Stimulated activated naive CD4-positive, alpha-beta T cell (primary cell): ENCODE measurements around the gene COMP.
"Not testable (repeated sequence)": the region's sequence is repeated elsewhere in the genome, so short reads cannot be mapped to it uniquely, and the experiment has no call there.

Experiments
- DNase-seq, 6 experiments: peaks; one replicate each; lab custom pipeline; 2025; lab: John Stamatoyannopoulos, UW

Gene COMP

DNA sequence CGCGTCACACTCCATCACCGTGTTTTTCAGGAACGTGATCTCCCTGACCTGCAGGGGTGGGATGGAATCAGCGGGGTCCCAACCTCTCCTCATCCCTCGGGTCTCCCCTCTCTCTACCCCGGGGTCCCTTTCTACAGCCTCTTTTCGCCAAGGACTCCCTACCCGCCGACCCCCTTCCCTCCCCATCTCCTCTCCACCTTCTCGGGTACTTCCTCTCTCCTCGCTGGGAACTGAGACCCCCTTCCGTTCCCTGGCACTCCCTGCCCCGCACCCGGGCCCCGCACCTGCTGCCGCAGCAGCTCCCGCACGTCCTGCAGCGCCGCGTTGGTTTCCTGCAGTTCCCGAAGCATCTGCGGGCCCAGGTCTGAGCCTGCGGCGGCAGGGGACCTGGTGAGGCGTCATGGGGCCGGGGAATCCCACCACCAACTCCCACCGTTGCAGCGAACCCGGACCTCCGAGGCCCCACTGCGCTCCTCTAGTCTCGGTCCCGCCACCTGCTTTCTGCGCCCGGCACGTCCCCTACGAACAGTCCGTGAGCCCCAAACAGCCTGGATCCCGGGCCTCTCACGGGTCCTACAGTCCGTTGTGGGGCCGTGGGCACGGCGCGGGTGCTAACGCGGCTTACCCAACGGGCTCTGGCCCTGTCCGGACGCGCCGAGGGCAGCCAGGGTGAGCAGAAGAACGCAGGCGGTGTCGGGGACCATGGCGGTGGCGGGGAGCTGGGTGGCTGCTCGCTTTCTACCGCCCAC lies at the start of gene COMP:
COMP (minus strand) TSS at position 740 of the 749 bp plus-strand sequence; CDS start at position 704, 36 bp downstream.
- DNase-seq: no peak

DNA sequence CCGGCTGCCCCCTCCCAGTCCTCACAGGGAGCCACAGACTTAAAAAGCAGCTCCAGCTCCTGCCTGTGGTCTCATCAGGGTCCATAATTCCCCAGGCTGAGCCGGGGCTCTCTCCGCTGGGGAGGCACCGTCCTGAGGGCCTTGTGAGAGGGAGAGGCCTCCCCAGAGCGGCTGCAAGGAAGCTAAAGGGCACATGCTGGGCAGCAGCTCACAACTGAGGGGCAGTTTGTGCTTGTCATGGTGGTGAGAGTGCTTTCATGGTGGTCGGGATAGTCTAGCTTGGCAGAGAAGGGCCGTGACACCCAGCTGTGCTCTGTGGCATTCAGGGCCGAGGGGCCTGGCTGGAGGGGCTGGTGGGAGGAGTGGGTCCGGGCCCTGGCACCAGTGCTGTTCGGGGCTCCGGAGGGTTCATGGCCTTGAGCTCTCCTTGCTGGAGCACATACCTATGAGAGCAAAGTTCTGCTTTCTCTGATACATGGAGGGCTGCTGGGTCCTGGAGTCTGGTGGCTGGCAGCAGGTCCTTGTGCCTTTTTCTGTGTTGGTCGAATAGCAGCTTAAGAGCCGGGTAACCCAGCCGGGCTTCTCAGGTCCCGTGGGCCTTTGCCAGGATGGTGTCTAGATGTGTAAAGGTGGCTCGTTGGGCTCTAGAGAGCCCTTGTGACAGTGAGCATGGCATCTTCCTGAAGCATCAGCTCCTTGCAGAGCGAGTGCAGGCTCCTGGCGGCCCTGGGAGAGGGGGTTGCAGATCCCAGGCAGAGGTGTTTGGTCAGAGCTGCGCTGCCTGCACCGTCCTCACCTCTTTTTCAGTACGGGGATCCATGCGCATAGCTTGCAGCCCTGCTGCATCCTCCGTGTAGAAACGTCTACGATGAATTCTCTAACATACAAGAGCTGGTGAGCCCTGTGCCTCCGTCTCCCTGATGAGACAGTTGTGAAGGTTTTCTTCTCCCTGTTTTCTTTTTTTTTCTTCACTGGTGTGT lies 49.5 kb upstream of the COMP start:
- DNase-seq: no peak

DNA sequence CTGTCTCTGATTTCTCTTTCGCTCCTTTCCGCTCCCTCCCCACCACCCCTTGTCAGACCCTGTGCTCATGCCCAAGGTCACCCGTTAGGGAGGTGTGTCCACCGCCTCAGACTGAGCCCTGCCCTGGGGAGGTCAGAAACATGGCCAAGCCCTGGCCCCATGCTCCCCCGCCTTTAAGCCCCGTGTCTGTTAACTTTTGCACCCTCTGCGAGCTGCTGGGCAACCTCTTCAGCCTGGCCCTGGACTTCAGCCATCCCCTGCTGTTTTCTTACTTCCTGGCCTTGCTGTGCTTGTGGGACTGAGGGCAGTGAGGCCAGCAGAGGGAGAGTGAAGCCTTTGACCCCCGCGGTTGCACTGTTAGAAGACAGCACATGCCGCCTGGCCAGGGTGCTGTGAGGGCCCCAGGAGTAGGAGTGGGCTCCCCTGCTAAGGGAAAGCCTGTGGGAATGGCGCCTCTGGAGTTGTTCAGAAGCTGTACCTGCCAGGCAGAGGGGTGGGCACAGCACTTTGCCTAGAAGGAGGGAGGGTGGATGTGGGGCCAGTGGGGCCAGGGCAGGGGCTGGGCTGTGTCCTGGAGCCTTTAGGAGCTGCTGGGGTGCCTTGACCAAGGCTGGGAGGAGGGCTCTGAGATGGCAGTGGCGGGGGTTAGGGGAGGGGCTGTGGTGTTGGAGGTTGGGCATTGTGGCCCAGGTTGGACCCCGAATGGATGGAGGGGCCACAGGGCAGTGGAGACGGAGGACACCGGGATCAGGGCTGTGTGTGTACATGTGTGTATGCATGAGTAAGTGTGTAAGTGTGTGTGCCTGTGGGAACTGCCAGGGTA lies 48.6 kb upstream of the COMP start:
- DNase-seq: no peak

DNA sequence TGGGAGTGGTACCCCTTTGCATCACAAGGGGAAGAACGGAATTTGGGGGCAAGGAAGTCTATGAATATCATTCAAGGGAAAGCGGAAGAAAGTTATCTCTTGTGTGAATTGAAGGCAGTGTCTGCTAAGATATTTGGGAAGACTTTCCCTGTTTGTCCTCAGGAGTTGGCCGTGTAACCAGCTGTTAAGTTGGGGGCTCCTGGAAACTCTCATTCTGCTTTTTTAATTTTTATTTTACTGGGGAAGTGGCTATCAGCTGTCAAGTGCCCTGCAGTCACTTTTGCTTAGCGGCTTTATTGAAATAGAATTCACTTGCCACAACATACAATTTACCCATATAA lies 43.5 kb upstream of the COMP start:
- no peak for DNase-seq

DNA sequence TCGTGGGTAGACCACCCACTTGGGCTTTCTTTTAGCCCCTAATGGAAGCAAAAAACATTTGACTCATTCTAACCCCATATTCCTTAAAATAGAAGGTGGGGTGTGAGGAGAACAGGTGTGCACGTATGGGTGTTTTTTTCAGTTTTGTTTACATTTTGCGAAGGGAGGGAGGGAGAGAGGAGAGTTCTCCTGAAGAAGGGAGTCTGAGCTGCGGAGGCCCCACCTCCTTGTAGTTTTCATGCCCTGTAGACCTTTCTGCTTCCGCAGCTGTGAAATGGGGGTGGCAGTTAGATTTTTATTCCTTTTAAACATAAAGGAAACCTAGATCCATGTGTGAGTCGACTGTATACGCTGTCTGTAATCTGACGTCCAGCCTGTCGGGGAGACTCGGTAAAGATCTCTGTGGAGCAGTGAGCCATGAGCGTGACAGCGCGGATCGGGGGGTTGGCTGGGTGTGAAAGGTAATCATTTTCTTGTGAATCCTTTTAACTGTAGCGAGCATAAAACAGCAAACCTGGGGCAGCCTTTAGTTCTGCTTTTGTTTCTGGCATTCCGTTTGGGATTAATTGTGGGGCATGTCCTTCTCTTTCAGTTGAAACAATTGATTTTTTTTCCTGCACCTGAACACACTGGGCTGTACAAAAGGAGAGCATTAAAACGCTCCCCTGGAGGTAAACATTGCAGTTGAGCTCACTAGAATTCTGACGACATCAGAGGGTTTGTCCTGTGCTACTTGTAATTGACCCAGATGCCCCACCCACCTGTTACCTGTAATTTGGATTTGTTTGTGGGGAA lies 42.9 kb upstream of the COMP start:
- DNase-seq: no peak

GRCh38 chr19:18833141-18833476 lies 42.0 kb upstream of the COMP start:
- peak in 1 of 6 experiments; percentile 28 for DNase-seq

DNA sequence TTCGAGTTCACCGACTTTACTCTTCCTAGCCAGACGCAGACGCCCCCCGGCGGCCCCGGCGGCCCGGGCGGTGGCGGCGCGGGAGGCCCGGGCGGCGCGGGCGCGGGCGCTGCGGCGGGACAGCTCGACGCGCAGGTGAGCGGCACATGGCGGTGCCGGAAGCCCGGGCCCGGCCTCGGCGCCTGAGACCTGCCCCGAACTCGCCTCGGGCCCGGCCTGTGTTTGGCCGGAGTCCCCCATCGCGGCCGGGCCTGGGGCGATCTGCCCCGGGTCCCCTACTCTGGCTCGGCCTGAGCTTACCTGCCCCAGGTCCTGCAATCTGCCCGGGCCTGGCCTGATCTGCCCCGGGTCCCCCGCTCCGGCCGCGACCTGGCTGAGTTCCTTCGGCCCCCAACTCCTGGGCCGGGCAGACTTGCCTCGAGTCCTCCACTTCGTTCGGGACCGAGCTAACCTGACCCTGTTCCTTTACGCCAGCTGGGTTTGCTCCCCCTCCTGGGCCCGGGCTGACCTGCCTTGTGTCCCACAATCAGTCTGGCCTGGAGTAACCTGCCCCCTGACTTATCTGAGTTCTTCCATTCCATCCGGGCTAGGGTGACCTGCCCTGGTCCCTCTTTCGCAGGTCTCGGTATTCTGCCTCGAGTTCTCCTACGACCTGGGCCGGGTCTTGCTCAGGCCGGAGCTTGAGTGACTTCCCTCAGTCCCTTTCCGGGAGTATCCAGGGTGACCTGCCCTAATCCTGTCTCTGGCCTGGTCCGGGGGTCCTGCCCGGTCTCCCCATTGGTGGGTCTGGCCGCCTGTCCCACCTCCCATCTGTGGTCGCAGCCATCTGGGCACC lies 41.4 kb upstream of the COMP start:
- no peak for DNase-seq

- DNase-seq: peak; percentile 88 to 96 (median 93)
These were observed 40.6 kb upstream of the COMP start, which contains the start of gene UPF1 for GRCh38 chr19:18831524-18832305. TSS of gene UPF1 (plus strand) at chr19:18831959. CDS start at chr19:18832210, 251 bp downstream.

GRCh38 chr19:18830488-18830887 lies 39.4 kb upstream of the COMP start:
- DNase-seq: no peak

GRCh38 chr19:18828786-18829185 lies 37.7 kb upstream of the COMP start:
- DNase-seq: no peak

DNA sequence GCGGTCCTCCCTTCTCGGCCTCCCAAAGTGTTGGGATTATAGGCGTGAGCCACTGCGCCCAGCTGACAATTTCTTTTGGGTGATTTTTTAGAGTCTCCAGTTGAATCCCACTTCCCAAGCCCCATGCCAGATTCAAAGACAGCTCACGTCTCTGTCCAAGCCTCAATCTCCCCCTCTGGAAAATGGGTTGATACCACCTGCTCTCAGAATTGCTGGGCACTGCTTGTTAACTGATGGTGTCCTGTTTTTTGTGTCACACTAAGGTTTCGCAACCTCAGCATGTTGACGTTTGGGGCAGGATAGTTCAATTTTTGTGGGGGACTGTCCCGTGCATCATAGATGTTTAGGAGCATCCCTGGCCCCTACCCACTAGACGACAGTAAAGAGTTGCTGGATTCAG lies 26.5 kb upstream of the COMP start:
- no peak for DNase-seq

- not testable (repeated sequence) for DNase-seq
These were observed 25.5 kb upstream of the COMP start for GRCh38 chr19:18816645-18817044.

GRCh38 chr19:18815673-18816072 lies 24.6 kb upstream of the COMP start:
- DNase-seq: no peak

- no peak for DNase-seq
These were observed 23.0 kb upstream of the COMP start for GRCh38 chr19:18814063-18814462.

- not testable (repeated sequence) for DNase-seq
These were observed 20.5 kb upstream of the COMP start for GRCh38 chr19:18811638-18812037.

- no peak for DNase-seq
These were observed 18.2 kb upstream of the COMP start for GRCh38 chr19:18809149-18809868.

GRCh38 chr19:18807861-18808331 lies 16.8 kb upstream of the COMP start:
- DNase-seq: no peak

DNA sequence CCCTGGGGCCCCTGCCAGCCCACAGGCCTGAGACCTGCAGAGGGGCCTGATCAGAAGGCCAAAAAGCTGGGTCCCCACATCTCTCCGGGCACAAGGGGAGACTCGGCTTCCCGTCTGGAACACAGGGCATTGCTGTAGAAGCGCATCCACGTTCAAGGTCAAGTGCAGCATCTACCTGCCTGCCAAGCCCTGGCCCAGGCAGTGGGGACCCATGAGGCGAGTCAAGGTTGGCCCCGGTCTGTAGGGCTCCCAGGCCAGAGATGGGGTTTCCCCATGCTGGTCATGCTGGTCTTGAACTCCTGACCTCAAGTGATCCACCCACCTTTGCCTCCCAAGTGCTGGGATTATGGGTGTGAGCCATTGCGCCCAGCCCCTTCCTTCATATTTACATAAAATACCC lies 13.5 kb upstream of the COMP start:
- DNase-seq: no peak

DNA sequence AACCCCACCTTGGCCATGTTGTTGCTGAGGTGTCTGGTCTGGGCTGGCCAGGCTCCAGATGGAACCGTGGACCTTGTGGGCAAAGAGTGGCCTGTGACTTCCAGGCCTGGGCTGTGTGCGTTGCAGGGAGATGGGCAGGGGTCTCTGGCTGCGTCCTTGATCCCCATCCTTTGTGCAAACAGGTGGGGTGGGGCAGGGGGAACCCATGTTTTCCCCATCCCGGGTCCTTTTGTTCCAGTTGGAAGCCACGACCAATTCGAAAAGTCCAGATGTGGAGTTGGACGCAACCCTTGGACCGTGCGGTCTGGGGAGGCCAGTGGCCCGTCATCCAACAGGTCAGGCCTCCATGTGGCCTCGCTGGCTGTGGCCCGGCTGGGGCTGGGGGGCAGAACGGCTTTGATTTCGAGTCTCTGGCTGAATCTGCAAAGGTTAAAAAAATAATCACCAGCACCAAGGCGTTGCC lies 13.1 kb upstream of the COMP start:
- DNase-seq: no peak
